Measurements from ENCODE around the gene RIOX2.

The RIOX2 gene

GRCh38 chr3:97954228-97954827, 17.9 kb downstream of the RIOX2 start:
- no peak for ATAC-seq
- DNase-seq: no peak

- ATAC-seq (no peak), DNase-seq (no peak)
These were observed 19.4 kb downstream of the RIOX2 start for GRCh38 chr3:97952872-97953271.

GRCh38 chr3:97952280-97952679, 20.0 kb downstream of the RIOX2 start:
- ATAC-seq: no peak

GRCh38 chr3:97950360-97950759, 21.9 kb downstream of the RIOX2 start:
- no peak for ATAC-seq
- no peak for DNase-seq

More at GRCh38 chr3:97952280-97952679, 20.0 kb downstream of the RIOX2 start:
- no peak for DNase-seq

- ATAC-seq: no peak
- no peak for DNase-seq
These were observed 22.5 kb downstream of the RIOX2 start for GRCh38 chr3:97949743-97950142.

GRCh38 chr3:97949110-97949485, 23.1 kb downstream of the RIOX2 start:
- no peak for ATAC-seq
- DNase-seq: no peak

- DNase-seq (no peak), ATAC-seq (no peak)
These were observed 23.7 kb downstream of the RIOX2 start for GRCh38 chr3:97948351-97949109.

GRCh38 chr3:97942801-97943546, 29.3 kb downstream of the RIOX2 start:
- DNase-seq: no peak
- ATAC-seq: no peak

GRCh38 chr3:97940034-97940433, 32.2 kb downstream of the RIOX2 start:
- no peak for ATAC-seq

GRCh38 chr3:97939401-97939800, 32.8 kb downstream of the RIOX2 start:
- no peak for ATAC-seq

More at GRCh38 chr3:97940034-97940433, 32.2 kb downstream of the RIOX2 start:
- no peak for DNase-seq

GRCh38 chr3:97938444-97938843, 33.8 kb downstream of the RIOX2 start:
- ATAC-seq: no peak
- no peak for DNase-seq

More at GRCh38 chr3:97939401-97939800, 32.8 kb downstream of the RIOX2 start:
- DNase-seq: no peak

GRCh38 chr3:97937205-97937604, 35.0 kb downstream of the RIOX2 start:
- ATAC-seq (no peak), DNase-seq (no peak)

- DNase-seq (no peak), ATAC-seq (peak; percentile 29)
These were observed 36.4 kb downstream of the RIOX2 start for GRCh38 chr3:97935842-97936241.

- DNase-seq: no peak
- ATAC-seq: no peak
These were observed 37.1 kb downstream of the RIOX2 start for GRCh38 chr3:97934980-97935695.

GRCh38 chr3:97932387-97932801, 39.8 kb downstream of the RIOX2 start:
- DNase-seq (no peak), ATAC-seq (no peak)

GRCh38 chr3:97931218-97931617, 41.0 kb downstream of the RIOX2 start:
- ATAC-seq: no peak

GRCh38 chr3:97930018-97930417, 42.2 kb downstream of the RIOX2 start:
- ATAC-seq (no peak), DNase-seq (no peak)

More at GRCh38 chr3:97931218-97931617, 41.0 kb downstream of the RIOX2 start:
- DNase-seq: no peak

- ATAC-seq: no peak
These were observed 43.2 kb downstream of the RIOX2 start for GRCh38 chr3:97928986-97929385.

GRCh38 chr3:97927704-97928103, 44.5 kb downstream of the RIOX2 start:
- ATAC-seq (no peak), DNase-seq (no peak)

More at GRCh38 chr3:97928986-97929385, 43.2 kb downstream of the RIOX2 start:
- no peak for DNase-seq

GRCh38 chr3:97917813-97918536, 54.3 kb downstream of the RIOX2 start:
- DNase-seq (no peak), ATAC-seq (no peak)

GRCh38 chr3:97916576-97916975, 55.7 kb downstream of the RIOX2 start:
- ATAC-seq (no peak), DNase-seq (no peak)

- ATAC-seq (no peak), DNase-seq (no peak)
These were observed 57.8 kb downstream of the RIOX2 start for GRCh38 chr3:97914388-97914787.

Data from stimulated activated naive CD8-positive, alpha-beta T cell treated with anti-CD3 and anti-CD28 coated beads, Interleukin-15, Interleukin-2, amounts not matched to agents 100 U/mL and 50 U/mL, for 24 hours (primary cell).